Mammary microvascular endothelial cell (primary cell): ENCODE results near the gene SMYD1. TPM values are rescaled to one million over a fixed set of nuclear protein-coding genes. Genes with fewer than 3 reads are reported as not detected.

Source experiments
- total RNA-seq: library from RNA; depleted of rRNA; stranded (reverse); fragments of >200 nt; gene quantifications from 2 replicates; pipeline ENCODE4 v1.2.3, GENCODE V29; 2015

SMYD1 gene
- total RNA-seq = not detected in 2 replicates

DNA sequence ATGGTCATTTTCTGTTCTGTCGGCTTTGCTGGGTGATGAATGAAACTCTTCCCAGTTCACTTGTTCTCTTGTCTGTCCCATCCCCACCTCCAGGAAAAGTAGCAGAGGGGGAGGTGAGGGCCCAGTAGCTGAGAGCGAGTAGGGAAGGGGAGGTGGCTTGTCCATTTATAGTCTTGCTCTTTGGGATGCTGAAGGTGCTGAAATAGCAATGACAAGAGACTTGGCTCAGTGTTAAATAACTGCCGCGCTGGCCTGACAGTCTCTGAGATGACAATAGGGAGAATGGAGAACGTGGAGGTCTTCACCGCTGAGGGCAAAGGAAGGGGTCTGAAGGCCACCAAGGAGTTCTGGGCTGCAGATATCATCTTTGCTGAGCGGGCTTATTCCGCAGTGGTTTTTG, at the start of gene SMYD1:
TSS of gene SMYD1 (plus strand) at position 228 of the 400 bp plus-strand sequence. CDS start at position 268, 40 bp downstream.

GRCh38 chr2:88055371-88056128, 12.1 kb upstream of the SMYD1 start, which contains the start of gene KRCC1:
Gene KRCC1, minus strand, starts transcription at chr2:88055783. Its CDS starts 27,220 bp downstream, at chr2:88028563.

GRCh38 chr2:88127888-88128653, 60.4 kb downstream of the SMYD1 start, which contains the start of gene FABP1:
Gene FABP1, minus strand, starts transcription at chr2:88128062. Its CDS starts 45 bp downstream, at chr2:88128017.

Other genes starting within 250 kb of the SMYD1 start
- 0.47 and 0.49 TPM in 2 replicates for gene RGPD2, start 242.0 kb upstream of the SMYD1 start, total RNA-seq
- under 0.01 TPM in 1 of 2 replicates, not detected in the other for gene RNU2-63P, start 51.3 kb upstream of the SMYD1 start, total RNA-seq
- 11.4 and 14.3 TPM in 2 replicates for gene KRCC1, start 12.0 kb upstream of the SMYD1 start, total RNA-seq
- not detected in 2 replicates for gene FABP1, start 60.2 kb downstream of the SMYD1 start, total RNA-seq
- gene THNSL2, start 102.5 kb downstream of the SMYD1 start, total RNA-seq = not detected in 2 replicates